GM18517 (cell line): ENCODE data around the gene HAVCR2.
"Not testable (repeated sequence)": the region's sequence is repeated elsewhere in the genome, so short reads cannot be mapped to it uniquely, and the experiment has no call there.

Experiments
- ATAC-seq: cut with Tn5 transposase; IDR thresholded peaks from one replicate; pipeline ENCODE4 v1.9.1; 2021; ENCODE audit warnings: mild to moderate bottlenecking, moderate library complexity; ENCODE audit not compliant: unreplicated experiment

HAVCR2 gene

DNA sequence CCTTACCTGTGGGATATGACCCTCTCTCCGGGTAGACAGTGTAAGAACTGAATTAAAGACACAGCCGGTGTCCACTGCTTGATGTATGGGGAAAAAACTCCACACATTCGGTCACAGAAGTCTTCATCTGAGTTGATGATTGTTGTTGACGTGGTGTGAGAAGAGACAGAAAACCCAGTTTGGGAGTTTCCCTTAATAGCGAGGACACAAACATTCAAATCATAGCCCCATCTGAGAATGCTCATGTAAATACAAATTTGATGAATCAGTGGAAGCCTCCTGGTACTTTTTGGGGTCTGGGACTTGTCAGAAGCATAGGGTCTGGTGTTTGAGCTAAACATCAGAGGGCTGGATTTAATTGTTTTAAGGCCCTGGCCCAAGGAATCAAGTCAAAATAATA, 60.9 kb downstream of the HAVCR2 start:
- ATAC-seq = no peak

DNA sequence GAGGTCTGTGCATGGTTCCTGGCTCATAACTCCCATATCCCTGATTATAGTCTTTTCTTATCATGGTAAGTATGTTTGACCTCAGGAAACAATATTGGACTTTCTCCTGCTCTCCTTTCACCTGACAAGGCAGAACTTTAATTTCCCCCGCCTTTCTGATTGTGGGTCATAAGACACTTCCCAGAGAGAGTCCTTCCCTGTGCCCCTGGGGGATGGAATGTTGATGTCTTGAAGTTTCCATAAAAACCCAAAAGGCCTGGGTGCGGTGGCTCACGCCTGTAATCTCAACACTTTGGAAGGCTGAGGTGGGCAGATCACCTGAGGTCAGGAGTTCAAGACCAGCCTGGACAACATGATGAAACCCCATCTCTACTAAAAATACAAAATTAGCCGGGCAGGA, 61.8 kb downstream of the HAVCR2 start:
- ATAC-seq = not testable (repeated sequence)

DNA sequence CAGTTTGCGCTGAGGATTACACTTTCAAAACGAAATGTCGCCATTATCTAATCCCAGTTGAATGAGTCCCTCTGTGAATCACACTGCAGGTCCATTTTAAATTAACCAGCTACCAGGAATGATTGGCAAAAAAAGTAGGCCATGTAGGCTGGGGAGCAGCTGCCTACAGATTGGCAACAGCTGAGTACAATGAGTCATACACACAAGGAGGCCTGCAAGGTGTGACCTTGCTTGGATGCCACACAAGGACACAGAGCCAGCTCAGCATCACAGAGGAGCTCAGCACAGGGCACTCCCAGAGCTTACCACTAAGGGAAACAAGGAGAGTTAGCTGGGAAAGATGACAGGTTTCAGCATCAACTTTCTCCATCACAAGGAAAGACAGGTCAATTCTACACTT, 62.8 kb downstream of the HAVCR2 start:
- ATAC-seq = no peak

DNA sequence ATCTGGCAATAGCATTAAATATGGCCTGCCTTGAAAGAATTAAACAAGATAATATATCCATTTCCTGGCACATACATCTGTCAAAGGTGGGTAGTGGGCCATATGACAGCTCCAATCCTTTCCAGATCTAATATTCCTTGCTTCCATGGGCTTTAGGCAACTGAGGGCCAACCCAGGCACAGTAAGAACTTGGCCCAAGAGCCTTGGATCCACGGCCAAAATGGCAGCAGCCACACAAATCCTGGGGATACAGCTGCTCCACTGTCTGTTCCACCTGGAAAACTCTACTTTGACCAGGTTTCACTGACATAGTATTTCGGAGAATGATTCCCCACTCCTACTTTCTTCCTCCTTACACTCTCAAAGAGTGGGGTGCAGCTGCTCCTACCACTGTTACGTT, 63.2 kb downstream of the HAVCR2 start:
- no peak for ATAC-seq

DNA sequence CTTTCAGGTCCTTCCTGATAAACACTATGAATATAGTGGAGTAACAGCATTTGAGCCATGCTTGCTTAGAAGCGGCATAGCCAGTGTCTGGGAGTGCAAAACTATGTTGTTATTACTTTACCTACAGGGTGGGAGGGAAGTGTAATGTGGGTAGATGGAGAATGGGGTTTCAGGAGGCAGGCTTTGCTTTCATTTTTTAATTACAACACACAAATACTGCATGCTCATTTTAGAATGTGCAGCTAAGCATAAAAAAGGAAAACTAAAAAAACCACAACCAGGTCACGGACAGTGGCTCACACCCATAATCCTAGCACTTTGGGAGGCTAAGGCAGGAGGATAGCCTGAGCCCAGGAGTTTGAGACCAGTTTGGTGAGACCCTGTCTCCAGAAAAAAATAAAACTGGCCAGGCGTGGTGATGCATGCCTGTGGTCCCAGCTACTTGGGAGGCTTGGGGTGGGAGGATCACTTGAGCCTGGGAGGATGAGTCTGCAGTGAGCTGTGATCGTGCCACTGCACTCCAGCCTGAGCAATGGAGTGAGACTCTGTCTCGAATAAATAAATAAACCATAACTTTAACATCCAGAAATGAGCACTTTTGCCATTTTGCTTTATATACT, 70.2 kb downstream of the HAVCR2 start:
- no peak for ATAC-seq
